AG08396 (cell line): ENCODE measurements around the gene ADAM15.

Source experiments
- DNase-seq: peaks from one replicate; pipeline ENCODE4 v3.0.0; 2012; ENCODE audit warnings: low spot score, mixed read lengths

The ADAM15 gene

DNA sequence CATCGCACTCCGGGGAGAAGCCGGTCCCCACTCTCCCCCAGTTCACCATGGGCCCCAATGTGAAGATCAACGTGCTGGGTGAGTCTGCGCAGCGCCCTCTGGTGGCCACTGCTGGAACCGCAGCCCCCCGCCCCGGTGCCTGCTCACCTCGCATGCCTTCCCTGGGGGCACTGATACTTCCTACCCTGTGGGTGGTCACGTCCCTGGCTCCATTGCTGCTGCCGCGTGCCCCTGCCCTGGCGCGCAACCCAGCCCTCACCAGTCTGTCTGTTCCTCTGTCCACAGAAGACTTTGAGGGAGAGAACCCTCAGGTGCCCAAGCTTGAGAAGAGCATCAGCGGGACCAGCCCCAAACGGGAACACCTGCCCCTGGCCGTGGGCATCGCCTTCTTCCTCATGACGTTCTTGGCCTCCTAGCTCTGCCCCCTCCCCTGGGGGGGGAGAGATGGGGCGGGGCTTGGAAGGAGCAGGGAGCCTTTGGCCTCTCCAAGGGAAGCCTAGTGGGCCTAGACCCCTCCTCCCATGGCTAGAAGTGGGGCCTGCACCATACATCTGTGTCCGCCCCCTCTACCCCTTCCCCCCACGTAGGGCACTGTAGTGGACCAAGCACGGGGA, 35.1 kb downstream of the ADAM15 start:
- peak; percentile 82 for DNase-seq

GRCh38 chr1:155086856-155087535, 35.9 kb downstream of the ADAM15 start:
- DNase-seq: no peak

GRCh38 chr1:155091071-155092051, 40.2 kb downstream of the ADAM15 start:
- peak; percentile 79 for DNase-seq

- no peak for DNase-seq
Observed at GRCh38 chr1:155092131-155092530, 41.0 kb downstream of the ADAM15 start.

DNA sequence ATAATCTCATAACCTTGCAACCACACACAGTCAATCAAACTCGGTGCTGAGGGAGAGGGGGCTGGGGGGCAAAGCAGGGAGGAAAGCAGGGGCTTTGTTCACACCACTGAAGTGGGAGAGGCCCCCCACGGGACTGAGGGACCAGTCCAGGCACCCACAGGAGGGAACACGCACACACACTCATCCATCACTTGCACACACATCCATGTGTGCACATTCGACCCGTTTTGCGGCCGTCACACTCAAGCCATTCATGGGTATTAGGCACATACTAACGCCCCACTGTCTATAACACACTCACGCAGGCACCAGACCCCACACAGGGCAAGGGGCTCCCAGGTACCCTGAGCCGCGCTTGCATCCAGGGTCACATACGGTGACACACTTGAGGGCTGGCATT, 41.5 kb downstream of the ADAM15 start:
- DNase-seq: no peak

GRCh38 chr1:155093911-155094621, 43.0 kb downstream of the ADAM15 start:
- no peak for DNase-seq

DNA sequence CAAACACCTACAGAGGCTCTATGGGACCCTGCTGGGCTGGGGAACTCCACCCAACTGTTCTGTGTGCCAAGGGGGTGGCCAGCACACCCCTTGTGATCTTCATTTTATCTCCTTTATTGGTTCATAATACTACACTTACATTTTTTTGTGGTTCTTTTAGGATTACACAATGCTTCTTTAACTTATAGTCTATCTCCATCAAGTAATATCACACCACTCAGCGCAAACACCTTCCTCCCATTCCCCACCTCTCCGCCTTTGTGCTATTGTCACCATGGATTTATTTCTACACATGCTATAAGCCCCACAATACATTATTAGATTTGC, 43.5 kb downstream of the ADAM15 start:
- DNase-seq: no peak

DNA sequence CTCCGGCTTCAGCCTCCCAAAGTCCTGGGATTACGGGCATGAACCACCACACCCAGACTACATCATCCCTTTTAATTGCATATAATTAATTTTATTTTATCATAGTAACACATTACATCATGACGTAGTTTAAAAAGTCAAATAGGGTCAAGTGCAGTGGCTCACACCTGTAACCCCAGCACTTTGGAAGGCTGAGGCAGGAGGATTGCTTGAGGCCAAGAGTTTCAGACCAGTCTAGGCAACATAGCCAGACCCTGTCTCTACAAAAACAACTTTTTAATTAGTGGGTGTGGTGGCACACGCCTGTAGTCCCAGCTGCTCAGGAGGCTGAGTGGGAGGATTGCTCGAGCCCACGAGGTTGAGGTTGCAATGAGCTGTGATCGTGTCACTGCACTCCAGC, 48.2 kb downstream of the ADAM15 start:
- DNase-seq: no peak

DNA sequence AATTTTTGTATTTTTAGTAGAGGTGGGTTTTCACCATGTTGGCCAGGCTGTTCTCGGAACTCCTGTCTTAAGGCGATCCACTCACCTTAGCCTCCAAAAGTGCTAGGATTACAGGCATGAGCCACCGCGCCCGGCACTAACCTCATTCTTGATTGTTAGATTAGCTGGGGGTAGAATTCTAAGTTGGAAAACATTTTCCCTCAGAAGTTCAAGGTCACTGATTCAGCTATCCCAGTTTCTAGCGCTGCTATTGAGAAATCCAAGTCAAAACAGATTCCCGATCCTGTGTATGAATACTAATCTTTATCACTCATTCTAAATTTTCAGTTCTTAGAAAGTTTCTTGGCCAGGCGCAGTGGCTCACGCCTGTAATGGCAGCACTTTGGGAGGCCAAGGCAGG, 52.2 kb downstream of the ADAM15 start:
- no peak for DNase-seq

DNA sequence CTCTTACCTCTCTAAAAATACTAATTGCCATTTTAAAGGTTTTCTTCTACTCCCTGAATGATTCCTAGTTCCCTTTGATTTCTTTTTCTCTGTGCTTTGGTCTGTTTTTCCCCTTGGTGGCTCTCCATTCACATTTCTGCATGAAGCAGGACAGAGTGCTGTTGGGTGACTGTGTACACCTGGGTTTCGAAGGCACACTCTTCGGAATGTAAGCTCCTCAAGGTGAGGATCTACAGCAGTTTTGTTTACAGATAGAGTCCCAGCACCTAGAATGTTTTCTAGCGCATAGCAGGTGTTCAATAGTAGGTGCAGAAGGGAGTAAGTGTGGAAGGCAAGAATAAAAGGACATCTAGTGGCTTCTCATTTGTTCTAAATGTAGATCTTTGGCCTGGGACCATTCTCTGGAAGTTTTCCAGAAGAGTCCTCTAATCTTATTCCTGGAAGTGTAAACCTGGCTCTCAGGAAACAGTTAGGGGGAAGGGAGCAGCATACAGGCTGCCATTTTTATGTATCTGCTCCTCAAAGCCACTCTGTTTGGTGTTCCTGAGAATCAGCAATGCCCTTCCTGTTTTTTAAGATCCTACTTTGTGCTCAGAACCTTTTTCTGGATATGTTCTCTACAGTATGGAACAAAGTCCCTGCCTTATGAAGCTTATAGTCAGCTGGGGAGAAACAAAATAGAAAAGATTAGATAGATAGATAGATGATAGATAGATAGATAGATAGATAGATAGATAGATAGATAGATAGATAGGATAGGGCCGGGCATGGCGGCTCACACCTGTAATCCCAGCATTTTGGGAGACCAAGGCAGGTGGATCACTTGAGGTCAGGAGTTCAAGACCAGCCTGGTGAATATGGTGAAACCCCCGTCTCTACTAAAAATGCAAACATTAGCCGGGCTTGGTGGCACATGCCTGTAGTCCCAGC, 53.8 kb downstream of the ADAM15 start:
- no peak for DNase-seq

GRCh38 chr1:155105604-155106011, 54.5 kb downstream of the ADAM15 start:
- DNase-seq: no peak

DNA sequence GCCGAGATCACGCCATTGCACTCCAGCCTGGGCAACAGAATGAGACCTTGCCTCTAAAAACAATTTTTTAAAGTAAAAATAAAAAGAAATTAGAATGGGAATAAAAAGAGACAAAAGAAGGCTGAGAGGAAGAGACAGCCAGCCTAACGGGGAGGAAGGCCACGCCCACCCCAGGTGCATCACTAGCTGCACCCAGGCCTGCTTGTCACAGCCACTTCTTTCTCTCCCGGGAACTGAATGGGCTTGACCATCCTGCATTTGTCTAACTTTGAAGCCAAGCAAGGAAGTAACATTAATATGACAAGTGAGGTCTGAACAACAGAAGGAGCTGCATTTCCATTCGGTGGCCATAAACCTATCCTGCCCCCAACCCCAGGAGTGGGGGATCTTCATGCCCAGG, 55.7 kb downstream of the ADAM15 start:
- DNase-seq: no peak

DNA sequence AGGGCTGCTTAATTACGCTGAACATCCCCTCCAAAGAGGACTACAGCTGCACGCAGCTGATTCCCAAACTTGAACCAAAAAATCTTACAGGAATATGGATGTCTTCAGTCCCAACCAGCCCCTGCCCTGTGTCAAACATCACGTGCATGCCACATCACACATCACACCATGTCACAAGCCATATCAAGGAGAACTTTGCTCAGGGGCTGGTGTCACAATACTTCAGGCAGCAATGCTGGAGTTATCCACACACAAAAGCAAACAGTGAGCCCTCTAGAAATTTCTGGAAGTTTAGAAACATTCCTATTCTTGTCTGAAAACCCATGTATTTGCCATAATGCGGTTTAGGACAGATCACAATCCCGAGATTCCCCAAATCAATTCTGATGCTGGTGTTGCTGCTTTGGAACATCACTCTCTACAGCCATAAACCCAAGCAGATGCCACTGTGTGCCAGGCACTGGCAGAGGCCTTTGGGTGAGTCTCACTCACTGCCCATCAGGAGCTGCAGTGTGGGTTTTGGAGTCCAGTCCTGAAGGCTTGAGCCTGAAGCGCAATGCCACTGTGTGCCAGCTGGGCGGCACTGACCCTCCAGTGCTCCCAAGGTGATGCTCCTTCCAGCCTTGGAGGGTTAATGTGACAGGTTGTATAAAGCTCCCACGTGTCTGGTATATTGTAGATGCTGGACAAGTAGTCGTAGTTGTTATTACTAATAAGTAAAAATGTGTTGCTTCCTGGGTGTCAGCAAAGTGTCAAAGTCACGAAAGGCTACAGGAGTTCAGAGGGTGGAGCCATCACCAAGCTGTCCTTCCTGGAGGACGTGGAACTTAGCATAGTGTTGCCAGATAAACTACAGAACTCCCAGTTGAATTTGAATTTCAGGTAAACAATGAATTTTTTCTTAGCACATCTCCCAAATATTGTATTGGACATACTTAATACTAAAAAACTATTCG, 56.5 kb downstream of the ADAM15 start:
- DNase-seq: no peak

GRCh38 chr1:155108296-155108695, 57.2 kb downstream of the ADAM15 start:
- no peak for DNase-seq

DNA sequence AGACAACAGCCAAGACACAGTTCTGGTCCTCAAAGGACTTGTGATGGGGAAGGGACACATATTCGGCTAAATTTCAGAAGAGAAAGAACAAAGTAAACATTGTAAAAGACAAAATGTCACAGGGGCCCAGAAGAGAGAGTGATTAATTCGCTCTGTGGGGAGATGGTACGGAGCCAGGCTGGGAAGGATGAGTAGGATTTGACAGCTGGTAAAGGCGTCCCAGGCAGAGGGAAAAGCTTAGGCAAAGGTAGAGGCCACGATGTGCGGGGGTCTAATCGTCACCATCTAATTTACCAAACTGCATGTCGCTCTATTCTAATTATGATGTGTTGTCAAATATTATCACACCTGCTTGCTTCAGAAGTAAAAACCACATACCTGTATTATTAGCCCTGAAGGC, 59.3 kb downstream of the ADAM15 start:
- no peak for DNase-seq

- no peak for DNase-seq
Observed at GRCh38 chr1:155110826-155111225, 59.7 kb downstream of the ADAM15 start.
